ENCODE measurements around the gene GLG1.

GRCh38 chr16:74611721-74612120 is 4.8 kb upstream of the GLG1 start:
- no peak for TF ChIP-seq POLR2A (IDR thresholded peaks at IDR 0.05; ENCODE audit: low read length)
- no peak for TF ChIP-seq GATA1 (IDR thresholded peaks at IDR 0.05; ENCODE audit: low read depth, low read length)
